ENCODE measurements around the gene ACKR3. TPM values are rescaled to one million over a fixed set of nuclear protein-coding genes. Genes with fewer than 3 reads are reported as not detected.

Gene ACKR3
- total and polyA plus RNA-seq, 2 experiments from 2014 or later = 1.0 to 3.0 TPM

DNA sequence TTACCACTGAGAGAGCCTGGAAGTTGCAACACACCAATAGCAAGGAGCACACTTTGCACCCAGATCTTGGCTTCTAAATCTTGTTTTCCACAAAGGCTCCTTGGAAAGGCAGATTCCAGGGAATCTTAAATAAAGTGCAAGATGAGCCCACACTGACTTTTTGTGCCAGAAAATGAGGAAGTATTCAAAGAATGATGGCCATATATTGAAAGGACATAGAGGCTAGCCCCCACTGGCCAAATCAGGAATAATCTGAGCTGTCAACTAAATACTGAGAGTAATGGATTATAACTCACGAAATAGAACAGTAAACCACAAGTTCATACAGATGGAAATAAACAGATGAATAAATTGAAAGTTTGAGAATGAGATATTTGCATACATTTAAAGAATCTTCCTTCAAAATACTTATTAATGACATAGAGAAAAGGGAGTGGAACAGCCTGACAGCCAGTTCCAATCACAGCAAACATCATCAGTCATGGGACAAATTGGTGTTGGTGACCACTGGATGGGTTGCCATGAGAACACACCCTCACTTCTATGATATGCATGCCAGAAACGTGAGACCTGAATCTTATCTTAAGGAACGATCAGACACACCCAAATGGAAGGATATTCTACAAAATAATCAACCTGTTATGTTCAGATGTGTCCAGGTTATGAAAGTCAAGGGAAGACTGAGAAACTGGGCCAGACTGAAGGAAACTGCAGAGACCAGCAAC lies 12.2 kb upstream of the ACKR3 start:
- DNase-seq (ENCODE audit: low spot score) (no peak), ATAC-seq (no peak)
- Histone ChIP-seq H3K4me3 (no peak overlapping the region), H3K4me1 (ENCODE audit: insufficient read depth) (peaks cover 3% of the 10 kb centered on the region; the same call in 1 of the 2 replicates), H4K20me1 (replicated peaks; ENCODE audit: insufficient read depth) (no peaks in the 10 kb centered on the region), H3K79me2 (replicated peaks; ENCODE audit: insufficient read depth) (no peaks in the 10 kb centered on the region), H3K9me2 (ENCODE audit: insufficient read depth) (peaks cover 9% of the 10 kb centered on the region; the same call in 1 of the 2 replicates), H2AFZ (no peak overlapping the region), H3K4me2 (no peak overlapping the region), H3K36me3 (ENCODE audit: insufficient read depth) (no peaks in the 10 kb centered on the region), H3K27ac (ENCODE audit: low read depth) (no peak overlapping the region), H3K27me3 (ENCODE audit: insufficient read depth) (no peaks in the 10 kb centered on the region), H3F3A (replicated peaks; ENCODE audit: low read depth) (no peaks in the 10 kb centered on the region)
- Mint-ChIP-seq H3K27ac (no peak overlapping the region), H3K27me3 (ENCODE audit: insufficient read depth, low read depth, poor library complexity) (peaks cover 2% of the 10 kb centered on the region), H3K9me3 (peaks cover 6% of the 10 kb centered on the region; the same call in 1 of the 3 replicates), H3K4me1 (peaks cover 6% of the 10 kb centered on the region), H3K36me3 (ENCODE audit: low read depth) (no peaks in the 10 kb centered on the region; the same call in 2 of the 3 replicates), H3K4me3 (no peak overlapping the region)
- TF ChIP-seq EZH2 (IDR thresholded peaks at IDR 0.05; ENCODE audit: low read depth, unreplicated experiment) (no peak), JUNB (IDR thresholded peaks at IDR 0.05; ENCODE audit: unreplicated experiment) (no peak)

- no peaks in the 10 kb centered on the region for H3K27me3 ChIP-seq (ENCODE audit: insufficient read depth)
- no peak overlapping the region for H3K4me3 ChIP-seq
- H3K4me2 ChIP-seq = no peak overlapping the region
- Mint-ChIP-seq H3K27ac (no peak overlapping the region), H3K4me3 (no peak overlapping the region), H3K4me1 (no peaks in the 10 kb centered on the region; the same call in 1 of the 3 replicates), H3K36me3 (ENCODE audit: low read depth) (no peaks in the 10 kb centered on the region; the same call in 2 of the 3 replicates), H3K27me3 (ENCODE audit: insufficient read depth, low read depth, poor library complexity) (peaks cover 2% of the 10 kb centered on the region), H3K9me3 (peaks cover 6% of the 10 kb centered on the region; the same call in 1 of the 3 replicates)
- TF ChIP-seq EZH2 (IDR thresholded peaks at IDR 0.05; ENCODE audit: low read depth, unreplicated experiment) = no peak
- peaks cover 10% of the 10 kb centered on the region; the same call in 1 of the 2 replicates for H3K9me2 ChIP-seq (ENCODE audit: insufficient read depth)
- H3K79me2 ChIP-seq (replicated peaks; ENCODE audit: insufficient read depth) = no peaks in the 10 kb centered on the region
- 0 out of 2 replicates have a peak, but pooled peaks cover 3% of the 10 kb centered on the region for H3K4me1 ChIP-seq (ENCODE audit: insufficient read depth)
- no peaks in the 10 kb centered on the region for H4K20me1 ChIP-seq (replicated peaks; ENCODE audit: insufficient read depth)
- no peak overlapping the region for H2AFZ ChIP-seq
- H3F3A ChIP-seq (replicated peaks; ENCODE audit: low read depth) = no peaks in the 10 kb centered on the region
- no peaks in the 10 kb centered on the region for H3K36me3 ChIP-seq (ENCODE audit: insufficient read depth)
- H3K27ac ChIP-seq (ENCODE audit: low read depth) = no peak overlapping the region
- peak; percentile 50 for ATAC-seq
- DNase-seq (ENCODE audit: low spot score) = peak; percentile 47
Measured at GRCh38 chr2:236558036-236558435, 11.6 kb upstream of the ACKR3 start.

GRCh38 chr2:236558993-236559978 lies 10.3 kb upstream of the ACKR3 start:
- Histone ChIP-seq H3K4me3 (no peak overlapping the region), H3K9me2 (ENCODE audit: insufficient read depth) (peaks cover 11% of the 10 kb centered on the region; the same call in 1 of the 2 replicates), H3K27ac (ENCODE audit: low read depth) (no peak overlapping the region), H4K20me1 (replicated peaks; ENCODE audit: insufficient read depth) (no peaks in the 10 kb centered on the region), H3K79me2 (replicated peaks; ENCODE audit: insufficient read depth) (no peaks in the 10 kb centered on the region), H3K36me3 (ENCODE audit: insufficient read depth) (no peaks in the 10 kb centered on the region), H3K27me3 (ENCODE audit: insufficient read depth) (no peaks in the 10 kb centered on the region), H2AFZ (no peak overlapping the region), H3K4me2 (no peak overlapping the region), H3K4me1 (ENCODE audit: insufficient read depth) (0 out of 2 replicates have a peak, but pooled peaks cover 3% of the 10 kb centered on the region), H3F3A (replicated peaks; ENCODE audit: low read depth) (no peaks in the 10 kb centered on the region)
- Mint-ChIP-seq H3K9me3 (peaks cover under 1% of the 10 kb centered on the region; the same call in 1 of the 3 replicates), H3K27ac (no peak overlapping the region), H3K4me3 (no peak overlapping the region), H3K27me3 (ENCODE audit: insufficient read depth, low read depth, poor library complexity) (peaks cover under 1% of the 10 kb centered on the region), H3K4me1 (no peaks in the 10 kb centered on the region; the same call in 2 of the 3 replicates), H3K36me3 (ENCODE audit: low read depth) (no peaks in the 10 kb centered on the region; the same call in 2 of the 3 replicates)
- no peak for DNase-seq (ENCODE audit: low spot score)
- no peak for ATAC-seq
- no peak for TF ChIP-seq POLR2AphosphoS5 (IDR thresholded peaks at IDR 0.05; ENCODE audit: low read depth)
- TF ChIP-seq STAT1 (IDR thresholded peaks at IDR 0.05; ENCODE audit: unreplicated experiment) = no peak
- TF ChIP-seq NANOG (IDR thresholded peaks at IDR 0.05; ENCODE audit: borderline replicate concordance) = no peak

Data from GM23338 (cell line).